DOHH2 (cell line): ENCODE results near the gene PDZRN3.

Experiments
- H3F3A ChIP-seq: fragments of 200-600 bp; sonication (generic), shearing (Covaris generic); 2 replicates; pipeline ENCODE4 v1.6.0; 2016; ENCODE audit warnings: antibody characterized with exemption, mild to moderate bottlenecking; ENCODE audit not compliant: control insufficient read depth, insufficient read depth
- H3K27ac ChIP-seq: fragments of 200-600 bp; sonication (generic); 2 replicates; pipeline ENCODE4 v1.5.1; 2014; ENCODE audit warnings: low read depth, mild to moderate bottlenecking, low read length, moderate library complexity
- H3K27me3 ChIP-seq: fragments of 200-600 bp; sonication (generic); 2 replicates; pipeline ENCODE4 v1.6.1; 2014; ENCODE audit warnings: mild to moderate bottlenecking, low read length, mixed read lengths; ENCODE audit not compliant: control insufficient read depth
- H3K36me3 ChIP-seq: fragments of 200-600 bp; sonication (generic); 2 replicates; pipeline ENCODE4 v1.6.1; 2014; ENCODE audit warnings: mild to moderate bottlenecking, low read length, moderate library complexity, mixed read lengths; ENCODE audit not compliant: control insufficient read depth
- H3K4me1 ChIP-seq: fragments of 200-600 bp; sonication (generic); 2 replicates; pipeline ENCODE4 v1.6.1; 2014; ENCODE audit warnings: mild to moderate bottlenecking, low read length, mixed read lengths; ENCODE audit not compliant: control insufficient read depth
- H3K4me2 ChIP-seq: fragments of 200-600 bp; sonication (generic); 2 replicates; pipeline ENCODE4 v1.6.0; 2014; ENCODE audit warnings: mild to moderate bottlenecking, low read length, moderate library complexity
- H3K4me3 ChIP-seq: fragments of 200-600 bp; sonication (generic); 2 replicates; pipeline ENCODE4 v1.5.1; 2014; ENCODE audit warnings: mild to moderate bottlenecking, low read length, mixed read lengths
- H3K79me2 ChIP-seq: fragments of 200-600 bp; sonication (generic); 2 replicates; pipeline ENCODE4 v1.6.1; 2014; ENCODE audit warnings: mild to moderate bottlenecking, low read length, mixed read lengths; ENCODE audit not compliant: control insufficient read depth
- H3K9me2 ChIP-seq: fragments of 200-600 bp; sonication (generic); replicated peaks from 2 replicates; pipeline ENCODE4 v1.6.1; 2014; ENCODE audit warnings: mild to moderate bottlenecking, low read length, mixed read lengths; ENCODE audit not compliant: control insufficient read depth
- H3K9me3 ChIP-seq: fragments of 200-600 bp; sonication (generic); 2 replicates; pipeline ENCODE4 v1.6.1; 2014; ENCODE audit warnings: antibody characterized with exemption, low read length, mixed read lengths; ENCODE audit not compliant: control insufficient read depth, insufficient read depth
- H4K20me1 ChIP-seq: fragments of 200-600 bp; sonication (generic); 2 replicates; pipeline ENCODE4 v1.6.0; 2014; ENCODE audit warnings: low read depth, mild to moderate bottlenecking, antibody characterized with exemption, low read length, moderate library complexity; ENCODE audit not compliant: control insufficient read depth, insufficient read depth
- EZH2phosphoT487 ChIP-seq: fragments of 200-600 bp; sonication (generic); IDR thresholded peaks from 2 replicates; pipeline ENCODE4 v1.6.1; 2017; ENCODE audit warnings: borderline replicate concordance, mild to moderate bottlenecking, antibody characterized with exemption, low read length, moderate library complexity, mixed read lengths
- TF ChIP-seq, protein P1 (sequence below): fragments of 200-600 bp; sonication (generic); IDR thresholded peaks from one replicate; pipeline ENCODE4 v1.5.1; 2014; ENCODE audit warnings: antibody characterized with exemption, mild to moderate bottlenecking, low read depth, low read length; ENCODE audit not compliant: poor library complexity, severe bottlenecking

Gene PDZRN3

GRCh38 chr3:73618461-73618860 is 6.3 kb downstream of the PDZRN3 start:
- Histone ChIP-seq H3K9me3 (no peaks in the 10 kb centered on the region), H3K79me2 (no peaks in the 10 kb centered on the region), H3K36me3 (no peaks in the 10 kb centered on the region), H3K27ac (no peak overlapping the region), H3K27me3 (no peaks in the 10 kb centered on the region), H4K20me1 (no peaks in the 10 kb centered on the region), H3K4me2 (no peak overlapping the region), H3K9me2 (no peaks in the 10 kb centered on the region), H3K4me1 (no peaks in the 10 kb centered on the region), H3K4me3 (no peak overlapping the region), H3F3A (no peaks in the 10 kb centered on the region)
- TF ChIP-seq, protein P1, sequence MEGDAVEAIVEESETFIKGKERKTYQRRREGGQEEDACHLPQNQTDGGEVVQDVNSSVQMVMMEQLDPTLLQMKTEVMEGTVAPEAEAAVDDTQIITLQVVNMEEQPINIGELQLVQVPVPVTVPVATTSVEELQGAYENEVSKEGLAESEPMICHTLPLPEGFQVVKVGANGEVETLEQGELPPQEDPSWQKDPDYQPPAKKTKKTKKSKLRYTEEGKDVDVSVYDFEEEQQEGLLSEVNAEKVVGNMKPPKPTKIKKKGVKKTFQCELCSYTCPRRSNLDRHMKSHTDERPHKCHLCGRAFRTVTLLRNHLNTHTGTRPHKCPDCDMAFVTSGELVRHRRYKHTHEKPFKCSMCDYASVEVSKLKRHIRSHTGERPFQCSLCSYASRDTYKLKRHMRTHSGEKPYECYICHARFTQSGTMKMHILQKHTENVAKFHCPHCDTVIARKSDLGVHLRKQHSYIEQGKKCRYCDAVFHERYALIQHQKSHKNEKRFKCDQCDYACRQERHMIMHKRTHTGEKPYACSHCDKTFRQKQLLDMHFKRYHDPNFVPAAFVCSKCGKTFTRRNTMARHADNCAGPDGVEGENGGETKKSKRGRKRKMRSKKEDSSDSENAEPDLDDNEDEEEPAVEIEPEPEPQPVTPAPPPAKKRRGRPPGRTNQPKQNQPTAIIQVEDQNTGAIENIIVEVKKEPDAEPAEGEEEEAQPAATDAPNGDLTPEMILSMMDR = no peak
- TF ChIP-seq EZH2phosphoT487 = no peak

GRCh38 chr3:73616056-73616455 is 8.7 kb downstream of the PDZRN3 start:
- Histone ChIP-seq H3K36me3 (no peaks in the 10 kb centered on the region), H3K4me1 (no peaks in the 10 kb centered on the region), H3K9me2 (no peaks in the 10 kb centered on the region), H4K20me1 (no peaks in the 10 kb centered on the region), H3K4me3 (no peak overlapping the region), H3K27ac (no peak overlapping the region), H3K4me2 (no peak overlapping the region), H3K79me2 (no peaks in the 10 kb centered on the region), H3K9me3 (no peaks in the 10 kb centered on the region), H3F3A (no peaks in the 10 kb centered on the region), H3K27me3 (no peaks in the 10 kb centered on the region)
- TF ChIP-seq EZH2phosphoT487 = no peak
- TF ChIP-seq, protein P1 = no peak

- H3K9me2 ChIP-seq = no peaks in the 10 kb centered on the region
- no peak overlapping the region for H3K4me2 ChIP-seq
- no peak overlapping the region for H3K27ac ChIP-seq
- no peak overlapping the region for H3K4me3 ChIP-seq
- no peaks in the 10 kb centered on the region for H3K79me2 ChIP-seq
- H3F3A ChIP-seq = no peaks in the 10 kb centered on the region
- H3K9me3 ChIP-seq = no peaks in the 10 kb centered on the region
- no peaks in the 10 kb centered on the region for H3K36me3 ChIP-seq
- H4K20me1 ChIP-seq = no peaks in the 10 kb centered on the region
- no peaks in the 10 kb centered on the region for H3K27me3 ChIP-seq
- no peaks in the 10 kb centered on the region for H3K4me1 ChIP-seq
- no peak for TF ChIP-seq EZH2phosphoT487
- TF ChIP-seq, protein P1 = no peak
Observed at GRCh38 chr3:73614419-73614818, 10.3 kb downstream of the PDZRN3 start.

DNA sequence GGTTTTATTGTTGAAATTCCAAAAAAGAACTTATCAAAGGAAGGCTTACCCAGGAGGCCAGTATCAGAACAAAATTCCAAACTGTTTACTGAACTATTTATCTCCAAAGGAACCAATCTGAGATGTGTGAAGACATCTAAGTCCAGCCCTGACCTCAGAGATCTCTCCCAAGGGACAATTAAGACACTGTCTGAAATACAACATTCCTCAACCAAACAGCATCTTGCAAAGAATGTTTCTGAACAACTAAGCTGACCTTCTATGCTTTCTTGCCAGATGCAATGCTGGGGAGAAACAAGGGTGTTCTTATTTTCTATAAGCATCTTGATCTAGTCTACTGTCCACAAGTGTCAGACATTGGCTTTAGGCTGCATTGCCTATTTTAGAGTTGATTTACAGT is 13.6 kb downstream of the PDZRN3 start:
- Histone ChIP-seq H3K27ac (no peak overlapping the region), H3K9me3 (no peaks in the 10 kb centered on the region), H3K4me1 (no peaks in the 10 kb centered on the region), H3K79me2 (no peaks in the 10 kb centered on the region), H4K20me1 (no peaks in the 10 kb centered on the region), H3K4me3 (no peak overlapping the region), H3K27me3 (no peaks in the 10 kb centered on the region), H3F3A (no peaks in the 10 kb centered on the region), H3K4me2 (no peak overlapping the region), H3K9me2 (no peaks in the 10 kb centered on the region), H3K36me3 (no peaks in the 10 kb centered on the region)
- no peak for TF ChIP-seq EZH2phosphoT487
- TF ChIP-seq, protein P1 = no peak
